RWPE1 (cell line): ENCODE results near the gene CKB.

Experiments
- CTCF ChIA-PET: fragments of 350-600 bp; sonication (Branson Sonifier 250); formaldehyde crosslinking; extraction: SDS; loops from one replicate; lab custom pipeline; 2021; lab: Yijun Ruan, JAX
- POLR2A ChIA-PET: fragments of 400-600 bp; formaldehyde crosslinking; extraction: SDS; loops from one replicate; lab custom pipeline; 2020; ENCODE audit warnings: antibody characterized with exemption; ENCODE audit not compliant: low non-redundant PET; lab: Yijun Ruan, JAX
- DNase-seq: peaks from one replicate; pipeline ENCODE4 v3.0.0; 2012; ENCODE audit warnings: low spot score
- H3K27ac ChIP-seq: fragments of 450-650 bp; 2 replicates; pipeline ENCODE4 v1.5.1; 2017
- CTCF ChIP-seq: fragments of 450-650 bp; conservative IDR thresholded peaks from 2 replicates; pipeline ENCODE4 v1.5.1; 2017; ENCODE audit warnings: low read depth, mild to moderate bottlenecking

CKB gene

DNA sequence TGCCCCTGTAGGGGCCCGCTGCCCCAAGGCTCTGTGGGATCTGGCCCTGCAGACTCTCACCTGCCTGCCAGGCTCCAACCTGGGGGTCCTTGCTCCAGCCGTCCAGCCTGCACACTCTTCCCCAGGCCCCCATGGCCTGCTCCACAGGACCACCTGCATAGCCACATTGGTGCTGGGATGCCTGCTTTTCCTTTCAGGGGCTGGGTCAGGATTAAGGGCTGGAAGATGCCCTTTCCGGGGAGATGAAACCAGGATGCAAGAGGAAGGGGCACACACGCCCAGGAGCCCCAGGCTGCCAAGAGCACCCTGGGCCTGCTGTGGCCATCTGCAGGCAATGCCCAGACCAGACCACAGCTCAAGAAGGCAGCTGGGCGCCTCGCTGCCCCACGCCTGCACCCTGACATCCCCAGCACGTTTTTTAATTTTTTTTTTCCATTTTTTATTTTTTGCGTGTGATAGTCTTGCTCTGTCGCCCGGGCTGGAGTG, 24.9 kb upstream of the CKB start:
- TF ChIP-seq CTCF: no peak
- DNase-seq: no peak
- peak overlapping the region; percentile 97 for H3K27ac ChIP-seq
- ChIA-PET POLR2A (interaction anchor here (0.7 kb wide), 1 partner anchor 19 kb away, joined by 4 read pairs; no protein-coding TSS in a partner anchor), CTCF (interaction anchor here (1.1 to 3.7 kb wide), 5 partner anchors 11 to 47 kb away, joined by 4 to 57 read pairs (median 5); partner anchors contain the start of gene CKB)

- ChIA-PET POLR2A (no interaction called here), CTCF (interaction anchor here (0.6 to 3.7 kb wide), 6 partner anchors 11 to 47 kb away, joined by 4 to 57 read pairs (median 4); partner anchors contain the start of gene CKB)
- peak overlapping the region; percentile 97 for H3K27ac ChIP-seq
- peak; percentile 84 for TF ChIP-seq CTCF
- DNase-seq: peak; percentile 78
Measured at GRCh38 chr14:103546652-103547454, 24.2 kb upstream of the CKB start.

DNA sequence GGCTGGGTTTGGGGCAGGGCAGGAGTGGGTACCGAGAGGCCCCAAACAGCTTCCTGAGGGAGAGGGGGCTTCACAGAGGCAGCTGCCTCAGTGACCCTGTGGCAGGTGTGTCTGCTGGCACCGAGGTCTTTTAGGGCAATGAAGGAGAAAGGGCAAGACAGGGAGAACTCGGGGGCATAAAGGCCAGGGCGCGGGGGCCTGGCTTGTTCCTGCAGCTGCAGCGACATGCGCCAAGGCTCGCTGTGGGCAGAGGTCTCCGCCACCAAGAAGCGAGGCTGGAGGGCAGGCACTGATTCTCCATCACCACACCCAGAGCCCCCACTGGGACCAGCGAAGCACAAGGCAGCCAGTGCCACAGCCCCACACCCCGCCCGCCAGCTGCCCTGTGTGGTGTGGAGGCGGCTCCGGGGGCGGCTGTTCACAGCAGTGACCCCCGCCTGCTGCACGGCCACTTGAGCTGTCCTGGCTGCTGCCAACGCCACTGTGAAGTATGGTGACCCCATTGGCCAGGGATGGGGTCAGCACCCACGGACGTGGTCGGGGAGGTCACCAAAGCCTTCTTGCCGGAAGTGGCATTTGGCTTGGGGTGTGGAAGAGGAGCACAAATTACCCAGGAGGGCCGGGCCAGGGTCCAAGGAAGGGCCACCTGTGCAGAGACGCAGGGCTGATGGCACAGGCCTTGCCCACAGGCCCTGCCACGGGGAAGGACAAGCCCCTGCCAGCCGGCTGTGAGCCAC, 23.5 kb upstream of the CKB start:
- POLR2A ChIA-PET: no interaction called here
- H3K27ac ChIP-seq: peak overlapping the region; percentile 100
- no peak for DNase-seq
- CTCF ChIA-PET: interaction anchor here (1.3 to 3.7 kb wide), 4 partner anchors 16 to 46 kb away, joined by 4 to 57 read pairs (median 6); partner anchors contain the start of gene CKB
- TF ChIP-seq CTCF: no peak

GRCh38 chr14:103545219-103545914, 22.7 kb upstream of the CKB start:
- no peak for DNase-seq
- CTCF ChIA-PET: interaction anchor here (0.7 to 3.7 kb wide), 3 partner anchors 26 to 472 kb away, joined by 3 to 57 read pairs (median 8); partner anchors contain the start of gene CKB
- peak overlapping the region; percentile 100 for H3K27ac ChIP-seq
- TF ChIP-seq CTCF: no peak
- POLR2A ChIA-PET: no interaction called here

- H3K27ac ChIP-seq: peak overlapping the region; percentile 100
- no peak for DNase-seq
- POLR2A ChIA-PET: no interaction called here
- TF ChIP-seq CTCF: no peak
- CTCF ChIA-PET: interaction anchor here (0.7 to 3.7 kb wide), 4 partner anchors 25 to 472 kb away, joined by 3 to 57 read pairs (median 18); partner anchors contain the start of gene CKB
Measured at GRCh38 chr14:103544388-103545218, 22.0 kb upstream of the CKB start.
